Mesothelial cell of epicardium (in vitro differentiated cells): ENCODE results near the gene TNIP2. TPM values are rescaled to one million over a fixed set of nuclear protein-coding genes. Genes with fewer than 3 reads are reported as not detected.

Experiments used
- DNase-seq, 2 experiments: peaks; one replicate each; pipeline ENCODE4 v3.0.0; 2021; ENCODE audit warnings: low spot score in 2 of 2; ENCODE audit not compliant: unreplicated experiment in 2 of 2
- H3K27ac Mint-ChIP-seq: 2 replicates; pipeline ENCODE4 v1.8.0; 2021; ENCODE audit warnings: mixed read lengths
- H3K27me3 Mint-ChIP-seq: 2 replicates; pipeline ENCODE4 v1.8.0; 2021; ENCODE audit warnings: low read depth, mixed read lengths
- H3K36me3 Mint-ChIP-seq: 2 replicates; pipeline ENCODE4 v1.8.0; 2021; ENCODE audit warnings: mixed read lengths
- H3K4me1 Mint-ChIP-seq: 2 replicates; pipeline ENCODE4 v1.8.0; 2021; ENCODE audit warnings: mixed read lengths
- H3K4me3 Mint-ChIP-seq: 2 replicates; pipeline ENCODE4 v1.8.0; 2021; ENCODE audit warnings: mild to moderate bottlenecking, moderate library complexity, mixed read lengths
- H3K9me3 Mint-ChIP-seq: 2 replicates; pipeline ENCODE4 v1.8.0; 2021; ENCODE audit warnings: mixed read lengths
- CTCF ChIP-seq: fragments of 200-600 bp; sonication (generic); IDR thresholded peaks from one replicate; pipeline ENCODE4 v1.5.0; 2021; ENCODE audit warnings: antibody characterized with exemption; ENCODE audit not compliant: unreplicated experiment
- total RNA-seq: library from RNA; stranded (reverse); gene quantifications from 3 replicates; pipeline ENCODE4 v1.2.1, GENCODE V29; 2021

Gene TNIP2
- total RNA-seq, 1 donor from 2014 or later, result 25.0 TPM

- Mint-ChIP-seq H3K9me3 (no peaks in the 10 kb centered on the region), H3K27ac (no peak overlapping the region), H3K4me3 (no peak overlapping the region), H3K36me3 (no peaks in the 10 kb centered on the region), H3K4me1 (peaks cover 34% of the 10 kb centered on the region), H3K27me3 (peaks cover 6% of the 10 kb centered on the region)
- DNase-seq, result no peak
- no peak for TF ChIP-seq CTCF
Measured at GRCh38 chr4:2795300-2795892, 39.3 kb upstream of the TNIP2 start.

DNA sequence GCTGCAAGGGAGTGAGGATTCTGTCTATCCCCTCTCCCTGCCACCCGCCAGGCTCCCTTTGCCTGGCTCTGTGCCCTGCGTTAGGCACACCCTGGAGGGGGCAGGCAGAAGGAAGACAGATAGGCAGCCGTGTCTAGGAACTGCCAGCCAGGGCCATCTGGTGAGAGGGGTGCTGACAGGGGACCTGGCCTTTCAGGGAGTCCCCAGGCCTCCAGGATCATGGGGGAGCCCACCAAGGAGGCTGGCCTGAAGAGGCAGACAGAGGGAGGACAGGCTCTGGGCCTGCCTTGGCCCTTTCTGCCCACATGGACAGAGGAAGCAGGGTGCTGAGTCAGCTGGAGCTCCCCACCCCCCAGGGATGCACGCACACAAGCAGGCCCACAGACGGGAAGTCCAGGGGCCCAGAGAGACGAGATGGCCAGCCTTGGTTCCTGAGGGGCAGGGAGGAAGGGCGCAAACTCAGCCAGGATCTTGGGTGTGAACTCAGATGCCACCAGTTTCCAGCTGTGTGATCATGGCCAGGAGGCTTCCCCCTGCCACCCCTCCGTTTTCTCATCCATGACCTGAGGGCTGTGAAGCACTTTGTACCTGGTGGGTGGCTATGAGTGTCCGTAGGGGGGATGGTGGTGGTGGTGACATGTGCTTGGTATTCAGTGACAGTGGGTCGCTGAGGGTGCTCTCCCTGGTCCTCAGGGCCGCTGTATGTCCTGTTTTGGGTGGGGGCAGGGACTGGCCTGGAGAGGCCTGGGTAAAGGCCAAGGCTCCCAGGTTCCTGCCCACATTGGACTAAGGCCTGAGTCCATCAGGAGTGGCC is 38.6 kb upstream of the TNIP2 start:
- Mint-ChIP-seq H3K27ac (peak overlapping the region; percentile 16), H3K27me3 (peaks cover 6% of the 10 kb centered on the region), H3K9me3 (no peaks in the 10 kb centered on the region), H3K36me3 (no peaks in the 10 kb centered on the region), H3K4me1 (peaks cover 31% of the 10 kb centered on the region), H3K4me3 (peak overlapping the region; percentile 71)
- TF ChIP-seq CTCF, result no peak
- no peak for DNase-seq

GRCh38 chr4:2793586-2794485 is 37.7 kb upstream of the TNIP2 start:
- no peaks in the 10 kb centered on the region for H3K9me3 Mint-ChIP-seq
- no peaks in the 10 kb centered on the region for H3K36me3 Mint-ChIP-seq
- H3K27me3 Mint-ChIP-seq, result peaks cover 6% of the 10 kb centered on the region
- no peak for TF ChIP-seq CTCF
- peak overlapping the region; percentile 16 for H3K27ac Mint-ChIP-seq
- H3K4me1 Mint-ChIP-seq, result peaks cover 28% of the 10 kb centered on the region
- no peak for DNase-seq
- peak overlapping the region; percentile 71 for H3K4me3 Mint-ChIP-seq

DNA sequence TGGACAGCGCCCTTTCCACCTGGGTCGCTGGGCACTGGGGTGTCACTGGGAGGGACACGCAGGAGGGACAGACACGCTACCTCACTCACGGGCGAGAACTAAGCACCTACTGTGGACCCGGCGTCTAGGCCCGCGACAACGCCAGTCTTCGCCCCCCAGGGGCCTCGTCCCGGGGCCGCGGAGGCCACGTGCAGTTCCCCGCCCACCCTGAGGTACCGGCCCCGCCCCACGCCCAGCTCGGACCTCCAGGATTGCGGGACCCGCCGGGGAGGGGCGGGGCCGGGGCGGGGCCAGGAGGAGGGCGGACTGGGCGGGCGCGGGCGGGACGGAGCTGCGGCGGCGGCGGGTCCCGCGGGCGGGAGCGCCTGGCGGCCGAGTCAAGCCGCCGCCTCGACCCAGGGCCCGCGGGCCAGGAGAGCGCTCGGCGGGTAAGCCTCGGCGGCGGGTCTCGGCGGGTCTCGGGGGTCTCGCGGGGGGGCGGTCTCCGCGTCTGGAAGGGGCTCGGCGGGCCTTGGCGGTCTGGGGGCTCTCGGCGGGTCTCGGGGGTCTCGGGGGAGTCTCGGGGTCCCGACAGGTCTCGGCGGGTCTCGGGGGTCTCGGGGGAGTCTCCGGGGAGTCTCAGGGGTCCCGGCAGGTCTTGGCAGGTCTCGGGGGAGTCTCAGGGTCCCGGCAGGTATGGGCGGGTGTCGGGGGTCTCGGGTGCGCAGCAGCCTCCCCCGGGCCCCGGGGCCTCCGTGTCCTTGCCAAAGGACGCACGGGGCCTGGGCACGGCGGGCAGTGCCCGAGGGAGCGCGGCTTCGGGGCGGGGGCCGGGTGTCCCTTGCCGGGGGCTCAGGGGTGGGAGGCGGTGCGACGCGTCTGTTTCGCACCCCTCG is 36.8 kb upstream of the TNIP2 start, which contains the start of gene SH3BP2:
TSS of gene SH3BP2 (plus strand) at position 375 of the 875 bp plus-strand sequence. CDS start 27,533 bp downstream, outside the sequence.
- DNase-seq, result peak; percentile 65 to 69
- Mint-ChIP-seq H3K36me3 (no peaks in the 10 kb centered on the region), H3K4me3 (peak within 1 kb of the TSS; percentile 71), H3K27me3 (peaks cover 6% of the 10 kb centered on the region), H3K4me1 (peaks cover 20% of the 10 kb centered on the region), H3K27ac (no peak within 1 kb of the TSS), H3K9me3 (no peaks in the 10 kb centered on the region)
- TF ChIP-seq CTCF, result no peak

- H3K27ac Mint-ChIP-seq, result no peak overlapping the region
- peaks cover 6% of the 10 kb centered on the region for H3K27me3 Mint-ChIP-seq
- H3K4me1 Mint-ChIP-seq, result peaks cover 19% of the 10 kb centered on the region
- H3K9me3 Mint-ChIP-seq, result no peaks in the 10 kb centered on the region
- H3K4me3 Mint-ChIP-seq, result peak overlapping the region; percentile 30
- no peak for TF ChIP-seq CTCF
- no peak for DNase-seq
- H3K36me3 Mint-ChIP-seq, result no peaks in the 10 kb centered on the region
Measured at GRCh38 chr4:2792396-2792710, 36.2 kb upstream of the TNIP2 start.
